GM12865 (cell line): Measurements from ENCODE around the gene BHLHE23.
"Not testable (repeated sequence)": the region's sequence is repeated elsewhere in the genome, so short reads cannot be mapped to it uniquely, and the experiment has no call there.

Source experiments
- DNase-seq: peaks from one replicate; pipeline ENCODE4 v3.0.0; 2010; ENCODE audit warnings: low read depth
- H3K4me3 ChIP-seq: 2 replicates; pipeline ENCODE4 v1.5.1; 2011; ENCODE audit warnings: mild to moderate bottlenecking, low read depth, low read length, control low read depth
- TF ChIP-seq, protein P1 (sequence below): IDR thresholded peaks from 2 replicates; pipeline ENCODE4 v1.5.1; 2011; ENCODE audit warnings: low read length, control low read depth, low read depth, inconsistent platforms; ENCODE audit not compliant: insufficient read depth; ENCODE audit errors: missing control alignments

The BHLHE23 gene

DNA sequence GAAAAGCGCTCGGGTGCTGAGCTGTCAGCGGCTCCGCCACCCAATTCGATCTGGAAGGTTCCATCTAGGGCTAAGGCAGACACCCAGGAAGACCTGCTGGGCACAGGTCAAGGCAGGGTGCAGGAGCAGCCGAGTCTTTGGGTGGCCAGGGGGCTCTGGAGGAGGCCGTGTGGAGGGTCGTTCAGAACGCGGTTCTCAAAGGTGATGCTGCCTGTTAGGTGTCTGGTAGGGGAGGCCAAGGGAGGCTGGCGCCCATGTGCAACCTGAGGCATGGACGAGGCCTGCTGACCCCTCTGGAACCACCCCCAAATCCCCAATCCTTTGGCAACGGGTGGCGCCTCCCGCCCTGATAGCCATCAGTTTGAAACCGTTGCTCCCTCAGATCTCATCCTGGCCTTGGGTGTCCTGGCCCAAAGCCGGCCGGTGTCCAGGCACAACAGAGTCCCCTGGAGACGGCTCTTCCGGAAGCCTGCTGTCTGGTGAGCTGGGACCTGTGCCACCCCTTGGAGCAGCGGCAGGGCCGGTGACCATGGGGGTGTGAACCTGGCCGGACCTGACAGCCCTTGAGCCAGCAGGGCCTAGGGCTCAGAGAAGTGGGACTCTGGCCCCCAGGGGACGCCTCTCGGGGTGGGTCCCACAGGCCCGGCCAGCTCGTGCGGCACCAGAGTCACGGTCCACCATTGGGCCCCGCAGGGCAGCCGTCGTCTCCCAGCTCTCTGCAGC is 43.7 kb downstream of the BHLHE23 start:
- TF ChIP-seq, protein P1, sequence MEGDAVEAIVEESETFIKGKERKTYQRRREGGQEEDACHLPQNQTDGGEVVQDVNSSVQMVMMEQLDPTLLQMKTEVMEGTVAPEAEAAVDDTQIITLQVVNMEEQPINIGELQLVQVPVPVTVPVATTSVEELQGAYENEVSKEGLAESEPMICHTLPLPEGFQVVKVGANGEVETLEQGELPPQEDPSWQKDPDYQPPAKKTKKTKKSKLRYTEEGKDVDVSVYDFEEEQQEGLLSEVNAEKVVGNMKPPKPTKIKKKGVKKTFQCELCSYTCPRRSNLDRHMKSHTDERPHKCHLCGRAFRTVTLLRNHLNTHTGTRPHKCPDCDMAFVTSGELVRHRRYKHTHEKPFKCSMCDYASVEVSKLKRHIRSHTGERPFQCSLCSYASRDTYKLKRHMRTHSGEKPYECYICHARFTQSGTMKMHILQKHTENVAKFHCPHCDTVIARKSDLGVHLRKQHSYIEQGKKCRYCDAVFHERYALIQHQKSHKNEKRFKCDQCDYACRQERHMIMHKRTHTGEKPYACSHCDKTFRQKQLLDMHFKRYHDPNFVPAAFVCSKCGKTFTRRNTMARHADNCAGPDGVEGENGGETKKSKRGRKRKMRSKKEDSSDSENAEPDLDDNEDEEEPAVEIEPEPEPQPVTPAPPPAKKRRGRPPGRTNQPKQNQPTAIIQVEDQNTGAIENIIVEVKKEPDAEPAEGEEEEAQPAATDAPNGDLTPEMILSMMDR, result no peak
- DNase-seq, result no peak
- no peak overlapping the region for H3K4me3 ChIP-seq

DNA sequence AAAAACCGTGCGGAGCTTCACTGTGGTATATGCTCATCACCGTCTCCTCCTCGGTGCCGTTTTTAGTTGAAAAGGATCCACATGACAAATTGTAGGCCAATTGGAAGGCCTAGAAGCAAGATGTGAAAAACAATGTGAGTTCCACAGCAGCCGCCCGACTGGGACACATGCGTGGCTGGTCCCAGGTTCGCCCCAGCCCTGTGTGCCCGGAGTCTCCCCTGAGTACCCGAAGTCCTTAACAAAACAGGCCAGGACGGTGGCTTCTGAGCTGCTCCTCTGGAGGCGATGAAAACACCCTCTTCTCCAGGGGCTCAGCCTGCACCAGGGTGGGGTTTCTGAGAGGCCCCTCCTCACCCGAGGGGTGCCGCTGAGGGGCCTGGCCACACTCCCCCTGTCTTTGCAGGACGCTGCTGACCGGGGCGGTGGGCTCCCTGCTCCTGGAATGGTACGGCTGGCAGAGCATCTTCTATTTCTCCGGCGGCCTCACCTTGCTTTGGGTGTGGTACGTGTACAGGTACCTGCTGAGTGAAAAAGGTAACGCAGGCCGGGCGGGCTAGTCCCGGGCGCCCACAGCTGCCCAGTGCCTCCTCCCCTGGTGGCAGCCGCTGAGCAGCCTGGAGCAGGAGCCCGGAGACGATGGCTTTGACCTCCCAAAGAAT is 44.4 kb downstream of the BHLHE23 start:
- TF ChIP-seq, protein P1, result no peak
- DNase-seq, result no peak
- no peak overlapping the region for H3K4me3 ChIP-seq

DNA sequence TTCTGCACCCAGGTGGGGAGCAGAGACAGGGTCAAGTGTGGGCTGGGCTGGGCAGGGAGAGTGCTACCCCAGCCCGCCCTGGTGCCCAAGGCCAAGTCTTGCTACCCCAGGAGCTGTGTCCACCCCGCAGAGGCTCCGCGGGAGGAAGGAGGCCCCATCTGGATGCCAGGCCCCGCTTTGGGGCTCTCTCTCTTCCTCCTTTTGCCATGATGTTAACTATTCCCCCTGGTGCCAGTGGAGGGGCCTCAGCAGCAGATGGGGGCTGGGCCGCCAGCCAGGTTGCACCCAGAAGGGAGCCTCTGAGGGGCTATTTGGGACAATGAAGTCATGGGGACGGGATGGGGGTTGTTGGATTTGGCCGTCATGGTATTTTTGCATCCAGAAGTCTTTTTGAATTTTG is 45.0 kb downstream of the BHLHE23 start:
- no peak overlapping the region for H3K4me3 ChIP-seq
- TF ChIP-seq, protein P1, result no peak
- DNase-seq, result no peak

DNA sequence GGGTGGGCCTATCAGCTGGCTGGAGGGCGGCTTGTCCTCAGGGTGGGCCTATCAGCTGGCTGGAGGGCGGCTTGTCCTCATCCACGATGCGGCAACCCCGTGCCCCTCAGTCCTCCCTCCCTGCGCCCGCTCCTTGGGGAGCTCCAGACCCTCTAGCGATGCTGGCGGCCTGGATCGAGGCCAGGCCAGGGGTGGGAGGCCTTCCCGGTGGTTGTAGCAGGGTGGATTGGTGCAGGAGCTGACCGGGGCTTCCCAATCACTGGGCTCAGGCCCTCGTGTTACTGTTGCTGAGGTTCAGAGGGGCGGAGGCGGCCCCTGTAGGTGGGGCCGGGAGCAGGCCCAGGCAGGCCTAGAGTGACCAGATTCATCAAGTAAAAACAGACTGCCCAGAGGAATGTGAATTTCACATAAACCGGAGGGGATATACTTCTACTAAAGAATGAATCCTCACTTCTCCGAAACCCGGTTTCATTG is 45.4 kb downstream of the BHLHE23 start:
- no peak for DNase-seq

DNA sequence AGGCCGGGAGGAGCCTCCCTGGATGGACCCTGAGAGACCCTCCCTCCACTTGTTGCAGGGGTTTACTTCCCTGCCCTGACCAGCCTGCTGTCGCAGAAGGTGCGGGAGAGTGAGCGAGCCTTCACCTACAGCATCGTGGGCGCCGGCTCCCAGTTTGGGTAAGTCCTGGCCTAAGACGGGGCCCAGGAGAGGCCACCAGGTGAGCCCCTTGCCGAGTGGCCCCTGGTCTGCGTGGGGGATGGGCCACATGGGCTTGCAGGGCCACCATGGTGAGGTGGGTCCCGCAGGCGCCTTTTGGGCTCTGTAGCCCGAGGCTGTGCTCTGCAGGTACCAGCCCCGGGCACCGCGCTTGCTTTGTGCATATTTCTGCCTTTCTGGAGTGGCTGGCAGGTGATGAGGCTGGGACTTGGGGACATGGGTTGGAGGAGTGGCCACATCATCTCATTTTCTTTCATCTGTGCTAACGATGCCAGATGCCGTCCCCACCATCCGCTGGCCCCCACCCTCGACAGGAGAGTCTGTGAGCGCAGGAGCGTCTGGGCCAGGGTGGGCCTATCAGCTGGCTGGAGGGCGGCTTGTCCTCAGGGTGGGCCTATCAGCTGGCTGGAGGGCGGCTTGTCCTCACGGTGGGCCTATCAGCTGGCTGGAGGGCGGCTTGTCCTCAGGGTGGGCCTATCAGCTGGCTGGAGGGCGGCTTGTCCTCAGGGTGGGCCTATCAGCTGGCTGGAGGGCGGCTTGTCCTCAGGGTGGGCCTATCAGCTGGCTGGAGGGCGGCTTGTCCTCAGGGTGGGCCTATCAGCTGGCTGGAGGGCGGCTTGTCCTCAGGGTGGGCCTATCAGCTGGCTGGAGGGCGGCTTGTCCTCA is 46.1 kb downstream of the BHLHE23 start:
- not testable (repeated sequence) for DNase-seq, H3K4me3 ChIP-seq

More for the DNA sequence above, 45.4 kb downstream of the BHLHE23 start:
- no peak overlapping the region for H3K4me3 ChIP-seq
- TF ChIP-seq, protein P1, result no peak

DNA sequence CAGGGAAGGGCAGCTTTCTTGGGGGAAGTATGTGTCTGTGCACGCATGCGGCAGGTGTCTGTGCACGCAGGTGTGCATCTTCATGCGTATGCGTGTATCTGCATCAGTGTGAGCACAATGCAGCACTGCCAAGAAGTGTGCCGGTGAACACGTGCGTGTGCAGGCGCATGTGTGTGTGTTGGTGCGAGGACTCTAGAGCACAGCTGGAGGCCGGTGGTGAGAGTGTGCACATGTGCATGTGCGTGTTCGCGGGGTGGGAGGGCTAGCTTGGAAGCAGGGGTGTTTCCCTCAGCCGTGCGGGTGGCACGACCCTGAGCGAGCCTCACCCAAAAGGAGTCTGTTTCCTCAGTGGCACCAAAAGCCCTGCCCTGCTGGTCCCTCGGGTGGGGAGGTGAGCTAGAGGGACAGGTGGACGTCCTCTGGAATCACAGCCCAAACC is 46.7 kb downstream of the BHLHE23 start:
- no peak overlapping the region for H3K4me3 ChIP-seq
- DNase-seq, result no peak
- TF ChIP-seq, protein P1, result no peak
